GM23338 (cell line): Measurements from ENCODE around the gene ABL1.
"Not testable (repeated sequence)": the region's sequence is repeated elsewhere in the genome, so short reads cannot be mapped to it uniquely, and the experiment has no call there.

Source experiments
- EZH2 ChIP-seq: fragments of 200-600 bp; sonication (generic); IDR thresholded peaks from one replicate; pipeline ENCODE4 v1.8.0; 2017; ENCODE audit warnings: antibody characterized with exemption, mild to moderate bottlenecking, low read depth; ENCODE audit not compliant: unreplicated experiment
- JUNB ChIP-seq: IDR thresholded peaks from one replicate; pipeline ENCODE4 v1.6.1; 2016; ENCODE audit warnings: antibody characterized with exemption; ENCODE audit not compliant: unreplicated experiment
- POLR2AphosphoS5 ChIP-seq: IDR thresholded peaks from 2 replicates; pipeline ENCODE4 v1.6.1; 2016; ENCODE audit warnings: antibody characterized with exemption, low read depth
- TF ChIP-seq, protein P1 (sequence below), 2 experiments: fragments of 200-600 bp in 1 of 2; sonication (generic) in 1 of 2; conservative IDR thresholded peaks; 2 replicates each; pipeline versions ENCODE4 v1.5.1 to v1.6.1; 2016 to 2017; ENCODE audit warnings: antibody characterized with exemption in 2 of 2, low read depth in 2 of 2, mild to moderate bottlenecking in 2 of 2, moderate library complexity in 1 of 2
- TF ChIP-seq, protein P2 (sequence below): IDR thresholded peaks from one replicate; pipeline ENCODE4 v1.6.1; 2018; ENCODE audit warnings: antibody characterized with exemption; ENCODE audit not compliant: unreplicated experiment

DNA sequence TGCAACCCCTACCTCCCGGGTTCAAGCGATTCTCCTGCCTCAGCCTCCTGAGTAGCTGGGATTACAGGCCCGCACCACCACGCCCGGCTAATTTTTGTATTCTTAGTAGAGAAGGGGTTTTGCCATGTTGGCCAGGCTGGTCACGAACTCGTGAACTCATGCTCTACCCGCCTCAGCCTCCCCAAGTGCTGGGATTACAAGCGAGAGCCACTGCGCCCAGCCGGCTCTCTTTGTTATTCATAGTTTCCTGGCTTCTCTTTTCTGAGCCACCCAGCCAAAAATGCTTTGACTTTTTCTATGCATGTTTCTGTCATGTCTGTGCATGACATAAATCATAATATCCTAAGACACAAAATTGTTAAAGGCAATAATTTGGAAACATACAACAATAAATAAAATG is 31.9 kb upstream of the ABL1 start:
- TF ChIP-seq JUNB, EZH2, POLR2AphosphoS5: not testable (repeated sequence)
- TF ChIP-seq, protein P1, sequence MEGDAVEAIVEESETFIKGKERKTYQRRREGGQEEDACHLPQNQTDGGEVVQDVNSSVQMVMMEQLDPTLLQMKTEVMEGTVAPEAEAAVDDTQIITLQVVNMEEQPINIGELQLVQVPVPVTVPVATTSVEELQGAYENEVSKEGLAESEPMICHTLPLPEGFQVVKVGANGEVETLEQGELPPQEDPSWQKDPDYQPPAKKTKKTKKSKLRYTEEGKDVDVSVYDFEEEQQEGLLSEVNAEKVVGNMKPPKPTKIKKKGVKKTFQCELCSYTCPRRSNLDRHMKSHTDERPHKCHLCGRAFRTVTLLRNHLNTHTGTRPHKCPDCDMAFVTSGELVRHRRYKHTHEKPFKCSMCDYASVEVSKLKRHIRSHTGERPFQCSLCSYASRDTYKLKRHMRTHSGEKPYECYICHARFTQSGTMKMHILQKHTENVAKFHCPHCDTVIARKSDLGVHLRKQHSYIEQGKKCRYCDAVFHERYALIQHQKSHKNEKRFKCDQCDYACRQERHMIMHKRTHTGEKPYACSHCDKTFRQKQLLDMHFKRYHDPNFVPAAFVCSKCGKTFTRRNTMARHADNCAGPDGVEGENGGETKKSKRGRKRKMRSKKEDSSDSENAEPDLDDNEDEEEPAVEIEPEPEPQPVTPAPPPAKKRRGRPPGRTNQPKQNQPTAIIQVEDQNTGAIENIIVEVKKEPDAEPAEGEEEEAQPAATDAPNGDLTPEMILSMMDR (conservative IDR thresholded peaks at IDR 0.05; ENCODE audit: low read depth in 2 of 2): not testable (repeated sequence)
- TF ChIP-seq, protein P2, sequence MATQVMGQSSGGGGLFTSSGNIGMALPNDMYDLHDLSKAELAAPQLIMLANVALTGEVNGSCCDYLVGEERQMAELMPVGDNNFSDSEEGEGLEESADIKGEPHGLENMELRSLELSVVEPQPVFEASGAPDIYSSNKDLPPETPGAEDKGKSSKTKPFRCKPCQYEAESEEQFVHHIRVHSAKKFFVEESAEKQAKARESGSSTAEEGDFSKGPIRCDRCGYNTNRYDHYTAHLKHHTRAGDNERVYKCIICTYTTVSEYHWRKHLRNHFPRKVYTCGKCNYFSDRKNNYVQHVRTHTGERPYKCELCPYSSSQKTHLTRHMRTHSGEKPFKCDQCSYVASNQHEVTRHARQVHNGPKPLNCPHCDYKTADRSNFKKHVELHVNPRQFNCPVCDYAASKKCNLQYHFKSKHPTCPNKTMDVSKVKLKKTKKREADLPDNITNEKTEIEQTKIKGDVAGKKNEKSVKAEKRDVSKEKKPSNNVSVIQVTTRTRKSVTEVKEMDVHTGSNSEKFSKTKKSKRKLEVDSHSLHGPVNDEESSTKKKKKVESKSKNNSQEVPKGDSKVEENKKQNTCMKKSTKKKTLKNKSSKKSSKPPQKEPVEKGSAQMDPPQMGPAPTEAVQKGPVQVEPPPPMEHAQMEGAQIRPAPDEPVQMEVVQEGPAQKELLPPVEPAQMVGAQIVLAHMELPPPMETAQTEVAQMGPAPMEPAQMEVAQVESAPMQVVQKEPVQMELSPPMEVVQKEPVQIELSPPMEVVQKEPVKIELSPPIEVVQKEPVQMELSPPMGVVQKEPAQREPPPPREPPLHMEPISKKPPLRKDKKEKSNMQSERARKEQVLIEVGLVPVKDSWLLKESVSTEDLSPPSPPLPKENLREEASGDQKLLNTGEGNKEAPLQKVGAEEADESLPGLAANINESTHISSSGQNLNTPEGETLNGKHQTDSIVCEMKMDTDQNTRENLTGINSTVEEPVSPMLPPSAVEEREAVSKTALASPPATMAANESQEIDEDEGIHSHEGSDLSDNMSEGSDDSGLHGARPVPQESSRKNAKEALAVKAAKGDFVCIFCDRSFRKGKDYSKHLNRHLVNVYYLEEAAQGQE: not testable (repeated sequence)
